ENCODE measurements around the gene TEX53.

TEX53 gene

DNA sequence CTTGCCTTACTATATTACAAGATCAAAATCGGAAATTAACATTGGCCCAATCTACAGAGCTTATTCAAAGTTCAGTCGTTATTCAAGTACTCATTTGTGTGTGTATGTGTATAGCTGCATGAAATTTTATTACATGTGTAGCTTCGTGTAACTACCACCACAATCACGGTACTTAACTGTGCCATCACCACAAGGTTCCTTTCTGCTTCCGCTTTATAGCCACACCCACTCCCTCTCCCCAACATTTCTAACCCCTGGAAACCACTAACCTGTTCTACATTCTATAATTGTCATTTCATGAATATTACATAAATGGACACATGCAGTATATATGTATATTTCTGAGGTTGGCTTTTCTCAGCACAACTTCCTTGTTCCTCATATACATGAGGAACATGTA is 28.3 kb upstream of the TEX53 start:
- Histone ChIP-seq H3K27me3 (ENCODE audit: control insufficient read depth in 3 of 3, insufficient read depth in 3 of 3, low read depth in 1 of 3, low read length in 3 of 3) (peaks cover 0 to 3% (median 0%) of the 10 kb centered on the region in 3 experiments), H3K79me1 (ENCODE audit: low read depth, low read length) (no peaks in the 10 kb centered on the region), H4K91ac (ENCODE audit: low read depth, low read length, poor library complexity) (no peak overlapping the region), H4K8ac (ENCODE audit: low read depth, low read length) (no peak overlapping the region), H3K9ac (ENCODE audit: low read depth, low read length, poor library complexity) (no peak overlapping the region), H3K36me3 (replicated peaks in 1 of 2; ENCODE audit: control insufficient read depth in 2 of 2, insufficient read depth in 2 of 2, low read length in 2 of 2) (no peaks in the 10 kb centered on the region), H3K4me2 (ENCODE audit: insufficient read depth, low read length, poor library complexity, severe bottlenecking) (no peak overlapping the region), H3K4ac (ENCODE audit: low read length) (no peak overlapping the region), H2BK120ac (ENCODE audit: low read depth, low read length) (no peak overlapping the region), H3K4me3 (ENCODE audit: low read length in 2 of 2) (no peak overlapping the region), H2AK5ac (ENCODE audit: low read depth, low read length) (no peak overlapping the region), H3K18ac (ENCODE audit: low read length) (no peak overlapping the region), H3K4me1 (ENCODE audit: control insufficient read depth in 2 of 2, insufficient read depth in 1 of 2, low read depth in 1 of 2, low read length in 2 of 2) (peaks cover 0 to 2% of the 10 kb centered on the region in 2 donors), H3K27ac (replicated peaks; ENCODE audit: low read length) (no peak overlapping the region), H3K23ac (ENCODE audit: low read depth, low read length, poor library complexity) (no peak overlapping the region), H2BK5ac (ENCODE audit: low read length) (no peak overlapping the region), H2BK12ac (ENCODE audit: low read length) (no peak overlapping the region), H2BK15ac (ENCODE audit: low read length) (no peak overlapping the region), H3K14ac (ENCODE audit: low read length) (no peak overlapping the region), H2AFZ (ENCODE audit: low read length) (no peak overlapping the region), H3K9me3 (replicated peaks in 1 of 2; ENCODE audit: control insufficient read depth in 2 of 2, insufficient read depth in 1 of 2, low read depth in 1 of 2, low read length in 2 of 2) (no peaks in the 10 kb centered on the region)
- DNase-seq (ENCODE audit: low spot score): no peak
- no CpG with 5 or more reads among the region's 5 CpGs for WGBS, 2 donors (ENCODE audit: extremely low coverage in 2 of 2, insufficient read length in 2 of 2, insufficient replicate concordance in 1 of 2)

DNA sequence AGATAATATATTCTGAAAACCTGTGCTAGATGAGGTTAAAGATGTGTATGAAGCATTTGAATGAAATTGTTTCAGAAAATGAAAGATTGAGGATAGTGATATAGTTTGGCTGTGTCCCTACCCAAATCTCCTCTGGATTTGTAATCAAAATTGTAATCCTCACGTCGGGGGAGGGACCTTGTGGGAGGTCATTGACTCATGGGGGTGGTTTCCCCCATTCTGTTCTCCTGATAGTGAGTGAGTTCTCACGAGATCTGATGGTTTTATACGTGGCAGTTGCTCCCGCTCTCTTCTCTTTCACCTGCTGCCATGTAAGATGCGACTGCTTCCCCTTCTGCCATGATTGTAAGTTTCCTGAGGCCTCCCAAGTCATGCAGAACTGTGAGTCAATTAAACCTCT is 26.4 kb upstream of the TEX53 start:
- Histone ChIP-seq H3K9ac (ENCODE audit: low read depth, low read length, poor library complexity) (no peak overlapping the region), H2AFZ (ENCODE audit: low read length) (no peak overlapping the region), H3K9me3 (replicated peaks in 1 of 2; ENCODE audit: control insufficient read depth in 2 of 2, insufficient read depth in 1 of 2, low read depth in 1 of 2, low read length in 2 of 2) (no peaks in the 10 kb centered on the region), H4K8ac (ENCODE audit: low read depth, low read length) (no peak overlapping the region), H4K91ac (ENCODE audit: low read depth, low read length, poor library complexity) (no peak overlapping the region), H3K18ac (ENCODE audit: low read length) (no peak overlapping the region), H3K4ac (ENCODE audit: low read length) (no peak overlapping the region), H3K4me1 (ENCODE audit: control insufficient read depth in 2 of 2, insufficient read depth in 1 of 2, low read depth in 1 of 2, low read length in 2 of 2) (no peaks in the 10 kb centered on the region), H3K23ac (ENCODE audit: low read depth, low read length, poor library complexity) (no peak overlapping the region), H3K79me1 (ENCODE audit: low read depth, low read length) (no peaks in the 10 kb centered on the region), H3K36me3 (replicated peaks in 1 of 2; ENCODE audit: control insufficient read depth in 2 of 2, insufficient read depth in 2 of 2, low read length in 2 of 2) (no peaks in the 10 kb centered on the region), H2AK5ac (ENCODE audit: low read depth, low read length) (no peak overlapping the region), H3K27ac (replicated peaks; ENCODE audit: low read length) (no peak overlapping the region), H3K4me3 (ENCODE audit: low read length in 2 of 2) (no peak overlapping the region), H2BK5ac (ENCODE audit: low read length) (no peak overlapping the region), H2BK12ac (ENCODE audit: low read length) (no peak overlapping the region), H3K4me2 (ENCODE audit: insufficient read depth, low read length, poor library complexity, severe bottlenecking) (no peak overlapping the region), H2BK15ac (ENCODE audit: low read length) (no peak overlapping the region), H3K27me3 (ENCODE audit: control insufficient read depth in 3 of 3, insufficient read depth in 3 of 3, low read depth in 1 of 3, low read length in 3 of 3) (no peaks in the 10 kb centered on the region), H3K14ac (ENCODE audit: low read length) (no peak overlapping the region), H2BK120ac (ENCODE audit: low read depth, low read length) (no peak overlapping the region)
- DNase-seq (ENCODE audit: low spot score): no peak
- WGBS, 2 donors (ENCODE audit: extremely low coverage in 2 of 2, insufficient read length in 2 of 2, insufficient replicate concordance in 1 of 2): no CpG with 5 or more reads among the region's 6 CpGs

DNA sequence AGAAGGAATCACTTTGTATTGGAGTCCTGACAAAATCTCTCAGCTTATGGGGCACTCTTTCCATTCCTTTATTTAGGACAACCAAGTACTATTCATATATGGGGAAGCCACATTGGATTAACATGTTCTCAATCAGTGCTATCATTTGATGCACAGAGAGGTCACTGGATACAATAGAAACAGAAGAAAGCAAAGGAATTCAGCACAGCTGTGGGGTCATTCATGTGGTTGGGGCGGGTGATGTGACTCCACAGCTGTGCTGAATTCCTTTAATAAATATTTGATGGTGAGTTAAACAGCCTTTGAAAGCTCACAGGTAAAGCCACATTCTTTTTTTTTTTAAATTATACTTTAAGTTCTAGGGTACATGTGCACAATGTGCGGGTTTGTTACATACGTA is 25.2 kb upstream of the TEX53 start:
- H2AK5ac ChIP-seq (ENCODE audit: low read depth, low read length): no peak overlapping the region
- H4K8ac ChIP-seq (ENCODE audit: low read depth, low read length): no peak overlapping the region
- DNase-seq (ENCODE audit: low spot score): no peak
- no peaks in the 10 kb centered on the region for H3K36me3 ChIP-seq (replicated peaks in 1 of 2; ENCODE audit: control insufficient read depth in 2 of 2, insufficient read depth in 2 of 2, low read length in 2 of 2)
- no peak overlapping the region for H3K9ac ChIP-seq (ENCODE audit: low read depth, low read length, poor library complexity)
- H2BK12ac ChIP-seq (ENCODE audit: low read length): no peak overlapping the region
- H3K18ac ChIP-seq (ENCODE audit: low read length): no peak overlapping the region
- H3K14ac ChIP-seq (ENCODE audit: low read length): no peak overlapping the region
- no peaks in the 10 kb centered on the region for H3K79me1 ChIP-seq (ENCODE audit: low read depth, low read length)
- no peak overlapping the region for H2BK120ac ChIP-seq (ENCODE audit: low read depth, low read length)
- H2BK15ac ChIP-seq (ENCODE audit: low read length): no peak overlapping the region
- H3K4me2 ChIP-seq (ENCODE audit: insufficient read depth, low read length, poor library complexity, severe bottlenecking): no peak overlapping the region
- no peak overlapping the region for H3K27ac ChIP-seq (replicated peaks; ENCODE audit: low read length)
- H3K23ac ChIP-seq (ENCODE audit: low read depth, low read length, poor library complexity): no peak overlapping the region
- no peaks in the 10 kb centered on the region for H3K9me3 ChIP-seq (replicated peaks in 1 of 2; ENCODE audit: control insufficient read depth in 2 of 2, insufficient read depth in 1 of 2, low read depth in 1 of 2, low read length in 2 of 2)
- no peak overlapping the region for H2AFZ ChIP-seq (ENCODE audit: low read length)
- no peak overlapping the region for H2BK5ac ChIP-seq (ENCODE audit: low read length)
- no CpG with 5 or more reads among the region's 3 CpGs for WGBS, 2 donors (ENCODE audit: extremely low coverage in 2 of 2, insufficient read length in 2 of 2, insufficient replicate concordance in 1 of 2)
- no peak overlapping the region for H3K4me3 ChIP-seq (ENCODE audit: low read length in 2 of 2)
- H3K27me3 ChIP-seq (ENCODE audit: control insufficient read depth in 3 of 3, insufficient read depth in 3 of 3, low read depth in 1 of 3, low read length in 3 of 3): peaks cover 0 to 7% (median 0%) of the 10 kb centered on the region in 3 experiments
- H3K4ac ChIP-seq (ENCODE audit: low read length): no peak overlapping the region
- H4K91ac ChIP-seq (ENCODE audit: low read depth, low read length, poor library complexity): no peak overlapping the region
- H3K4me1 ChIP-seq (ENCODE audit: control insufficient read depth in 2 of 2, insufficient read depth in 1 of 2, low read depth in 1 of 2, low read length in 2 of 2): no peaks in the 10 kb centered on the region

DNA sequence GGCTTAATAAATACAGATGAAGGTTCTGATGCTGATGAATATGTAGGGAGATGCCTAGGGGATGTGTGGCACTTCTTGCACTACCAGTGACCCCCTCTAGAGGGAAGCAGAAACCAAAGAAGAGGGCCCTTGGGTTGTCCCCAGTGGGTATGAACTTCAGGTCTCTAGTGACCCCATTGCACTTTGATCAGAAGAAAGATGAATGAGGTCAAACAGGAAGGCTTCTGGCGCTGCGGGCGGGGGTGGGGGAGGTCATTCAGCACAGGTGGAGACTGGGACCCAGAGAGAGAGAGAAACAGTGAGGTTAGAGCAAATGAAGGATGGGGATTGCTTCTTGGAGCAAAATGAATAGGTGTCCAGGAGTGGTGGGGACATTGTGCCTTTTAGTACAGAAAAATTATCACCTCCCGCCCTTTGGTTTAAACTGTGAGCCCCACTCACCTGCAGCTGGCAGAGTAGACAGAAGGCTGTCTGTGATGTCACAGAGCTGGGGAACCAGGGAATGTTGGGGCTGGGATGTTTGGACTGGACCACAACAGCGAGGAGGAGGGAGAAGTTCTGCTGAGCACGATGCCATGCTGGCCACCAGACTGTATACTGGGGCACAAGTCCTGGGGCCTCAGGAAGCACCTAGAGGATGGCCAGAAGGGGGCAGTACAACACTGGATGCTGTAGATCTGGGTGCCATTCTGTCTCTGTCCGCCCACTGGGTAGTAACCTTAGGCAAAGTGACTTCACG is 24.2 kb upstream of the TEX53 start, which contains the start of gene TEX48:
Gene TEX48 (minus strand): TSS at position 599 of the 739 bp plus-strand sequence. CDS start 10,469 bp downstream, outside the sequence.
- no peak within 1 kb of the TSS for H3K23ac ChIP-seq (ENCODE audit: low read depth, low read length, poor library complexity)
- peak; percentile 35 for DNase-seq (ENCODE audit: low spot score)
- H3K27me3 ChIP-seq (ENCODE audit: control insufficient read depth in 3 of 3, insufficient read depth in 3 of 3, low read depth in 1 of 3, low read length in 3 of 3): peaks cover 0 to 7% (median 0%) of the 10 kb centered on the region in 3 experiments
- no peak within 1 kb of the TSS for H3K4me3 ChIP-seq (ENCODE audit: low read length in 2 of 2)
- H3K18ac ChIP-seq (ENCODE audit: low read length): peak within 1 kb of the TSS; percentile 36
- no peak within 1 kb of the TSS for H2AK5ac ChIP-seq (ENCODE audit: low read depth, low read length)
- no peak within 1 kb of the TSS for H2BK5ac ChIP-seq (ENCODE audit: low read length)
- no peak within 1 kb of the TSS for H3K4me2 ChIP-seq (ENCODE audit: insufficient read depth, low read length, poor library complexity, severe bottlenecking)
- no peak within 1 kb of the TSS for H3K4ac ChIP-seq (ENCODE audit: low read length)
- no peak within 1 kb of the TSS for H2BK120ac ChIP-seq (ENCODE audit: low read depth, low read length)
- no CpG with 5 or more reads among the region's 8 CpGs for WGBS, 2 donors (ENCODE audit: extremely low coverage in 2 of 2, insufficient read length in 2 of 2, insufficient replicate concordance in 1 of 2)
- no peak within 1 kb of the TSS for H4K8ac ChIP-seq (ENCODE audit: low read depth, low read length)
- no peak within 1 kb of the TSS for H3K14ac ChIP-seq (ENCODE audit: low read length)
- H4K91ac ChIP-seq (ENCODE audit: low read depth, low read length, poor library complexity): no peak within 1 kb of the TSS
- H2BK15ac ChIP-seq (ENCODE audit: low read length): no peak within 1 kb of the TSS
- no peak within 1 kb of the TSS for H3K27ac ChIP-seq (replicated peaks; ENCODE audit: low read length)
- no peak within 1 kb of the TSS for H2BK12ac ChIP-seq (ENCODE audit: low read length)
- no peaks in the 10 kb centered on the region for H3K79me1 ChIP-seq (ENCODE audit: low read depth, low read length)
- H3K4me1 ChIP-seq (ENCODE audit: control insufficient read depth in 2 of 2, insufficient read depth in 1 of 2, low read depth in 1 of 2, low read length in 2 of 2): no peaks in the 10 kb centered on the region
- H3K36me3 ChIP-seq (replicated peaks in 1 of 2; ENCODE audit: control insufficient read depth in 2 of 2, insufficient read depth in 2 of 2, low read length in 2 of 2): no peaks in the 10 kb centered on the region
- H3K9me3 ChIP-seq (replicated peaks in 1 of 2; ENCODE audit: control insufficient read depth in 2 of 2, insufficient read depth in 1 of 2, low read depth in 1 of 2, low read length in 2 of 2): no peaks in the 10 kb centered on the region
- no peak within 1 kb of the TSS for H3K9ac ChIP-seq (ENCODE audit: low read depth, low read length, poor library complexity)
- no peak within 1 kb of the TSS for H2AFZ ChIP-seq (ENCODE audit: low read length)
